SH-SY5Y (cell line): ENCODE measurements around the gene CMSS1.

Source experiments
- GATA2 ChIP-seq: IDR thresholded peaks from 2 replicates; pipeline ENCODE4 v1.6.1; 2011; ENCODE audit warnings: mild to moderate bottlenecking, low read depth, low read length
- GATA3 ChIP-seq: IDR thresholded peaks from 2 replicates; pipeline ENCODE4 v1.6.1; 2011; ENCODE audit warnings: low read depth, mild to moderate bottlenecking, low read length, moderate library complexity

DNA sequence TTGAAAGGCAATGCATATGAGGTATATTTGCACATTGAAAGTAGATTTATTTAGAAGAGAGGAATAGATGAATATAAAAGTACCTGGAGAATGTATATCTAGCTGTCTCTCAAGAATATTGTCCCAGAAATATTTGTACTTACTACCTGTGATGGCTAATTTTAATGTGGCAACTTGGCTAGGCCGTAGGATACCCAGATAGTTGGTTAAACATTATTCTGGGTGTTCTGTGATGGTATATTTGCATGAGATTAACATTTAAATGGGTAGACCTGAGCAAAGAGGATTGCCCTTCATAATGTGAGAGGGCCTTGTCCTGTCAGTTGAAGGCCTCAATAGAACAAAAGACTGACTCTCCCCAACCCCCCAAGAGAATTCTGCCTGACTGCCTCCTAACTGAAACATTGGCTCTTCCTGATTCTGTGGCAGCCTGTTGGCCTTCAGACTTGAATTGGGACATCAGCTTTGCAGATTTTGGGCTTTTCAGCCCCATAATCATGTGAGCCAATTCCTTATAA is 366.0 kb downstream of the CMSS1 start:
- TF ChIP-seq GATA2 (no peak), GATA3 (no peak)
